GM19468 (cell line): Measurements from ENCODE around the gene VTI1B.
"Not testable (repeated sequence)": the region's sequence is repeated elsewhere in the genome, so short reads cannot be mapped to it uniquely, and the experiment has no call there.

Experiments used
- ATAC-seq: cut with Tn5 transposase; IDR thresholded peaks from one replicate; pipeline ENCODE4 v1.9.1; 2021; ENCODE audit warnings: mild to moderate bottlenecking, moderate library complexity, moderate number of reproducible peaks; ENCODE audit not compliant: unreplicated experiment; ENCODE audit errors: extremely low read depth

VTI1B gene

GRCh38 chr14:67674480-67675218 is at the start of gene VTI1B:
TSS of gene VTI1B (minus strand) at chr14:67674632. CDS start at chr14:67674489, 143 bp downstream.
- ATAC-seq: peak; percentile 56

GRCh38 chr14:67722293-67722692 is 47.9 kb upstream of the VTI1B start:
- no peak for ATAC-seq

DNA sequence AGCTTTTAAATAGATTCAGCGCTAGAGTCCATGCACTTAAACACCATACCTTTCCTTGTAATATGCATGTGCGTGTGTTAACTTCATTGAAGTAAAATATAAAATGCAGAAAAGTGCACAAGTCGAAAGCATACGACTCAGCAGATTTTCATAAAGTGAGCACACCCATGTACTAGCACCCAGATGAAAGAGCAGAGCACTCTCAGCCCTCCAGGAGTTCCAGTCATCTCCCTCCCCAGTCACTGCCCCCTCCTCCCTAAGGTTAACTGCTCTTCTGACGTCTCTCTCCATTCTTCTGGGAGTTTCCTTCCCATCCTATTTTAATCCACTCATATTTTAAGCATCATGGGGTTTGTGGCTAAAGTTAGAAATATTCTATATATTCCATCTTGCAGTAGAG is 47.4 kb upstream of the VTI1B start:
- no peak for ATAC-seq

GRCh38 chr14:67719866-67720265 is 45.4 kb upstream of the VTI1B start:
- ATAC-seq: no peak

GRCh38 chr14:67719385-67719784 is 45.0 kb upstream of the VTI1B start:
- ATAC-seq: not testable (repeated sequence)

GRCh38 chr14:67718265-67718664 is 43.8 kb upstream of the VTI1B start:
- ATAC-seq: no peak

- ATAC-seq: no peak
These were observed 42.6 kb upstream of the VTI1B start for GRCh38 chr14:67717048-67717447.

DNA sequence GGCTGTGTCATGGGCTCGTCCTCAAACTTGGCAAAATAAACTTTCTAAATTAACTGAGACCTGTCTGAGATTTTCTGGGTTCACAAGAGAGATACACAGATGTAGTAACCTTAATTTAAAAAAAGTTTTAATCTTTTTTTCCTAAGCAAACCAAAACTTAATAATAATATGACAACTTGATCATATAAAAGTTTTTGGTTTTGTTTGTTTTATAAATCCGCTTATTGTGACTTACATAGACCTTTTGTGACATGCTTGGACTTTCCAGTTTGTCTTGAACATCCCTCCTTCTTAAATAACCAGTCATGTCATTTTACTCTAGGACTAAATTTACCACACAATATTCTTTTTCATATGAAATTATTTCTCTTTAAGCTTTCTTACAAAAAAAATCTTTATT is 35.8 kb upstream of the VTI1B start:
- ATAC-seq: no peak

- ATAC-seq: not testable (repeated sequence)
These were observed 35.4 kb upstream of the VTI1B start for GRCh38 chr14:67709796-67710195.

DNA sequence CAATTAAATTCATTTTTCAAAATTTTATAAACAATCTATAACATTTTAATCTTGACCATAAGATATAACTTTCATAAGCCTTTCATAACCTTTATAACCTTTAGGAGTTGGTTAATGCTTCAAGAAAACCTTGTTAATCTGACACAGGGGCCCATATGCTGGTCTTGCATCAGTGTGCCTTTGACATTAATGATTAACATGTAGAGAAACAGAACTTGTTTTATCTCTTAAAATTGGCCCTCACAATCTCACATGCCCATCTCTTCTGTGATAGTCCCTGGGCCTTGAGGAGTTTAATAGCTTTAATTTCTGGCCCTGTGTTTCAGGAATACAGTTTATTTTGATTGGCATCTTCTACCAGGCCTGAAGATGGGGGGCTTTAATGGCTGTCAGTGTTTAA is 34.9 kb upstream of the VTI1B start:
- ATAC-seq: not testable (repeated sequence)

GRCh38 chr14:67705211-67705610 is 30.8 kb upstream of the VTI1B start:
- no peak for ATAC-seq

GRCh38 chr14:67704484-67705089 is 30.2 kb upstream of the VTI1B start:
- no peak for ATAC-seq

- no peak for ATAC-seq
These were observed 29.6 kb upstream of the VTI1B start for GRCh38 chr14:67703997-67704396.

GRCh38 chr14:67701492-67701891 is 27.1 kb upstream of the VTI1B start, which contains the start of gene RDH12:
TSS of gene RDH12 (plus strand) at chr14:67701886. CDS start at chr14:67722643, 20,757 bp downstream.
- ATAC-seq: not testable (repeated sequence)

DNA sequence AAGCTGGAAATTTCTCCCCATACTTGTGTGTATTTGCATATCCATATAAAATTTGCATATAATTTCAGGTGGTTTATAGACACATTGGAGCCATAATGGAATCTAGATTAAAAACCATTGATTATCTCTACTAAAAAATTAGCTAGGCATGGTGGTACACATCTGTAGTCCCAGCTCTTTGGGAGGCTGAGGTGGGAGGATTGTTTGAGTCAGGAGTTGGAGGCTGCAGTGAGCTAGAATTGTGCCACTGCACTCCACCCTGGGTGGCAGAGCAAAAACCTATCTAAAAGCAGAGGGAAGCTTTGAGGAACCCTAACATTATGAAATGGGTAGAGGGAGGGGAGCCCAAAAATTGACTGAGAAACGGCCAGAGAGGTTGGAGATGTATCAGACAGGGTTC is 23.7 kb upstream of the VTI1B start:
- no peak for ATAC-seq

DNA sequence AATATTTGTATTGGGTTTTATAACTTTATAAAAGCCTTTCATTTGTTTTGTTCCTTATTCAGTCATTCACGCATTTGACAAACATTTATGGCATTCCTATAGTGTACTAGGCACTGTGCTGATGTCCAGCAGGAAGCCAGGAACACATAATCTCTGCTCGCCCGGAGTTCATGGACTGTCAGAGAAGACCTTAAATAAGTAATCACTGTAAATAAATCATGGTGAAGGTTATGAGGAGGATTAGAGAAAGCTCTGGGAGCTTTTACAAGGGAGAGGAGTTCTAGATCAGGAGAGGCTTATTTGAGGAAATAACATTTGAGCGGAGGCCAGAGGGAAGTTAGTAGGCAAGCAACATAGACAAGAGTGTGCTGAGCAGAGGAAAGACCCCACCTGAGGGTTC is 22.6 kb upstream of the VTI1B start:
- ATAC-seq: no peak

DNA sequence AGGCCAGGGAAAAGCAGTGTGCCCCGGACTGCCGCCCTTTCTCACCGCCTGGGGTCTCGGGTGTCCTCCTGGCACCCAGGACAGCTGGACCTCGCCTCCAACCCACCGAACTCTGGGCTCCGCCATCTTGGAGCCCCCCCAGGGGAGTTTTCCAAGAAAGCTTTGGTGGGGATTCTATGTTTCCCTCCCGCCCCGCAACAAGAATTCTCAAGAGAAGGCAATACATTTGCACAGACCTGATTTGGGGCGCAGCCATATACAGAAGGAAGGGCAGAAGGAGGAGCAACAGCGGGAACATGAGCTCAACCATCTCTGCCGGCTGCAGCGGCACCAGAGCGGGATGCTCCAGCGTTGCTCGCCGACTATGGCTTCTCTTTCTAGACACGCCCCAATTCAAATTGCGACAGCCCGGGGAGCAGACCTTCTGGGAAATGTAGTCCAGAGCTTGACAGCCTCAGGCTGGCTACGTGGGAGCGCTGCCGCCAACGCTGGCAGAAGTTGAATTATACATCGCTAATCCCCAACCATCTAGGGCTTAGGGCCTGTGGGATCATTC is 21.0 kb upstream of the VTI1B start, which contains the start of gene RDH11:
Gene RDH11, minus strand, starts transcription at position 371 of the 556 bp plus-strand sequence. Its CDS starts 61 bp downstream, at position 310.
- peak; percentile 77 for ATAC-seq

- ATAC-seq: no peak
These were observed 20.5 kb upstream of the VTI1B start for GRCh38 chr14:67694791-67695393.

DNA sequence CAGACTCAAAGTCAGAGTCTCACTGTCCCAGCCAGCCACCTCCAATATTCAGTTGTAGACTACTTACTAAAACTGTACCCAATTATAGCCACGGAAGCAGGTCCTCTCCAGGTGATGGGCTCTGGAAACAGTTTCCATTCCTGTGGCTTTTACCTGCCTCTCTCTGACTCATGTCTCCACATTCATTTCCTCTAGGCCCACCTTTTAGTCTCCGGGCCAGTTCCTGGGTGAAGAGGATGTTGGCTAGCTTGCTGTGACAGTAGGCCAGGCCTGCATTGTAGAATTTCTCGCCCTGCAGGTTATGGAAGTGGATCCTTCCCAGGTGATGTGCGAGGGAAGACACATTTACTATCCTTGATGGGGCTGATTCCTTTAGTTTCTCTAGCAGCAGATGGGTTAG is 15.6 kb upstream of the VTI1B start:
- ATAC-seq: no peak

DNA sequence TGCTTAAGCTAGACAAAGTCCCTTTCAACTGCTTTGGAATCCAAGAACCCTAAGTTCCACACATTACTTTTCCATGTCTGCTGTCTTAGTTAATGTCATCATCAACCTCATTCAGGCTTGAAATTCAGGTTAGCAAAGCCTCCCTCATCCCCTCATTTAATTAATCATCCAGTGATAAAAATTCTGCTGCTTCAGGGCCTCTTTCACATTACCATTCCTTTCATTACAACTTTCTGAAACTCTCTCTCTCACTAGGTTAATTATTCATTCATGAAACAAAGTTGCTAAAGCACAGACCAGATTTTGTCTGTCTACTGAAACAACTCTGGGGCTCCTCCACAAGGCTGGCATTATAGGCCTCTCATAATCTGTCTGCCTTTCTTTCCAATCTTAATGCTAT is 9.4 kb upstream of the VTI1B start:
- ATAC-seq: no peak

DNA sequence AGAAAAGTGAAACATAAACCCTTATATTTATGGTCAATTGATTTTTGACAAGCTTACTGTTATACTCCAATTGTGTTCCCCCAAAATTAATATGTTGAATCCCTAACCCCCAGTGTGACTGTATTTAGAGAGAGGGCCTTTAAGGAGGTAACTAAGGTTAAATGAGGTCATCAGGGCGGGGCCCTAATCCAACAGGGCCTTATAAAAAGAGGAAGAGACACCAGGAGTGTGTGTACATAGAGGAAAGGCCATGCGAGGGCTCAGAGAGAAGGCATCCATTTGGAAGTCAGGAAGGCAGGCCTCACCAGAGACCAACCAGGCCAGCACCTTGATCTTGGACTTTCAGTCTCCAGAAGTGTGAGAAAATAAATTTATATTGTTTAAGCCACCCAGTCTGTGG is 6.5 kb upstream of the VTI1B start:
- ATAC-seq: no peak
